Measurements from ENCODE around the gene ZNF341.
A peak's percentile ranks its signal among the peaks of the same experiment; 100 is the strongest.

DNA sequence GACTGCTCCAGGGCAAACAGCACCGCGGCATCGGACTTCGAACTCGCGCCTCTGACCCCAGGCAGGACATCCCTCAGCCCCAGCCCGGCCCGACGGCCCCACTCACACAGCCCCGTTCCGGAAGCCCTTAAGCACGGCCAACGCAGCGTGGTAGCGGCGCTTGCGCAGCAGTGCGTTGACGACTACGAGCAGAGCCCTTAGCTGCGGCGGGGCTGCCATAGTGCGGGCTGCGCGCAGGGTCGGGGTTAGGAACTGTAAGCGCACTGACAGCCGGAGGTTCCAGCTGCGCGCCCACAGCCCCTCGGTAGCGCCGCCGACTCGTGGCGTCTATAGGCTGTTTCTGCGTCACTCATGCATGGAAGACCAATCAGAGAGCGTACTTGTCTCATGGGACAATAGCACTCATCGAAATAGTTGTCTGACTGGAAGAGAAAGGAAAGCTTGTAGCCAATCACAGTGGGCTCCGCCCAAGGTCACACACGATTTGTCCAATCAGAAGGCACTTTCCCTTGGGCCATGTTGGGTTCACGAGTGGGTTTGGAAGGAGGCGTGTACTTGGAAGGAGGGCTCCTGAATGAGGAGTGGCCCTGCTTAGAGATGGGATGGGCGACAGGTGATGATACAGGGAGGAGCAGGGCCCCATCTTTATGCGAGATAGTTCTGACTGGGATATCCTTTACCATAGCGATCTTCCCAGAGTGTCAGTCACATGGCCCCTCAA, 11.6 kb upstream of the ZNF341 start, which contains the start of gene PXMP4:
- TF ChIP-seq CTCF (tag by site-specific recombination; IDR thresholded peaks at IDR 0.05) (no peak), ZNF140 (tag by site-specific recombination; IDR thresholded peaks at IDR 0.05) (no peak), MEIS1 (CRISPR knock-in tag; IDR thresholded peaks at IDR 0.05; ENCODE audit: borderline replicate concordance) (no peak), PRDM1 (tag by site-specific recombination; IDR thresholded peaks at IDR 0.05) (no peak), YY1 (tag by site-specific recombination; IDR thresholded peaks at IDR 0.05) (peak; percentile 26; the same call in 1 of the 2 replicates), ZNF274 (IDR thresholded peaks at IDR 0.05; ENCODE audit: low read length) (no peak), ZNF274 (tag by site-specific recombination; IDR thresholded peaks at IDR 0.05; ENCODE audit: borderline replicate concordance) (no peak), ZNF133 (tag by site-specific recombination; IDR thresholded peaks at IDR 0.05) (no peak), ZNF132 (tag by site-specific recombination; IDR thresholded peaks at IDR 0.05; ENCODE audit: borderline replicate concordance) (no peak), RBAK (tag by site-specific recombination; IDR thresholded peaks at IDR 0.05) (no peak), ZSCAN4 (tag by site-specific recombination; IDR thresholded peaks at IDR 0.05) (no peak), ZNF248 (tag by site-specific recombination; IDR thresholded peaks at IDR 0.05) (no peak), ZNF214 (tag by site-specific recombination; IDR thresholded peaks at IDR 0.05; ENCODE audit: borderline replicate concordance) (no peak)
- TF ChIP-seq, protein P1, sequence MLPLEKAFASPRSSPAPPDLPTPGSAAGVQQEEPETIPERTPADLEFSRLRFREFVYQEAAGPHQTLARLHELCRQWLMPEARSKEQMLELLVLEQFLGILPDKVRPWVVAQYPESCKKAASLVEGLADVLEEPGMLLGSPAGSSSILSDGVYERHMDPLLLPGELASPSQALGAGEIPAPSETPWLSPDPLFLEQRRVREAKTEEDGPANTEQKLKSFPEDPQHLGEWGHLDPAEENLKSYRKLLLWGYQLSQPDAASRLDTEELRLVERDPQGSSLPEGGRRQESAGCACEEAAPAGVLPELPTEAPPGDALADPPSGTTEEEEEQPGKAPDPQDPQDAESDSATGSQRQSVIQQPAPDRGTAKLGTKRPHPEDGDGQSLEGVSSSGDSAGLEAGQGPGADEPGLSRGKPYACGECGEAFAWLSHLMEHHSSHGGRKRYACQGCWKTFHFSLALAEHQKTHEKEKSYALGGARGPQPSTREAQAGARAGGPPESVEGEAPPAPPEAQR (tag by site-specific recombination; IDR thresholded peaks at IDR 0.05), result no peak

Measured in HEK293 (cell line).